CD14-positive monocyte (primary cell): Measurements from ENCODE around the gene PSD. TPM values are rescaled to one million over a fixed set of nuclear protein-coding genes. Genes with fewer than 3 reads are reported as not detected.
A peak's percentile ranks its signal among the peaks of the same experiment; 100 is the strongest.

Source experiments
- DNase-seq, 3 donors: peaks; one replicate each; pipeline ENCODE4 v3.0.0-alpha.2; 2011 to 2022
- H2AFZ ChIP-seq: 2 replicates; pipeline ENCODE4 v1.6.0; 2012; ENCODE audit warnings: mild to moderate bottlenecking, low read depth, low read length, inconsistent platforms; ENCODE audit not compliant: insufficient read depth, poor library complexity, severe bottlenecking
- H3K27ac ChIP-seq, 2 donors: 1 replicate in 1 of 2; 2 replicates in 1 of 2; pipeline ENCODE4 v1.5.1; 2012 to 2013; ENCODE audit warnings: low read length in 2 of 2, control low read depth in 1 of 2, inconsistent platforms in 1 of 2, low read depth in 1 of 2, mild to moderate bottlenecking in 1 of 2
- H3K27me3 ChIP-seq, 2 donors: one replicate each; pipeline versions ENCODE4 v1.6.0 to v1.6.1; 2011 to 2013; ENCODE audit warnings: low read length in 2 of 2; ENCODE audit not compliant: control insufficient read depth in 2 of 2, insufficient read depth in 2 of 2
- H3K36me3 ChIP-seq, 2 donors: replicated peaks in 1 of 2; 1 replicate in 1 of 2; 2 replicates in 1 of 2; pipeline versions ENCODE4 v1.5.1 to v1.6.1; 2012 to 2013; ENCODE audit warnings: low read length in 2 of 2, control low read depth in 1 of 2, inconsistent platforms in 1 of 2, mild to moderate bottlenecking in 1 of 2; ENCODE audit not compliant: insufficient read depth in 2 of 2, control insufficient read depth in 1 of 2
- H3K4me1 ChIP-seq, 2 donors: 1 replicate in 1 of 2; 2 replicates in 1 of 2; pipeline versions ENCODE4 v1.5.1 to v1.6.1; 2012 to 2013; ENCODE audit warnings: low read length in 2 of 2, control low read depth in 1 of 2, inconsistent platforms in 1 of 2, mild to moderate bottlenecking in 1 of 2, moderate library complexity in 1 of 2; ENCODE audit not compliant: insufficient read depth in 2 of 2, control insufficient read depth in 1 of 2
- H3K4me2 ChIP-seq: replicated peaks from 2 replicates; pipeline ENCODE3; 2012; ENCODE audit warnings: low read length, moderate library complexity, mild to moderate bottlenecking; ENCODE audit not compliant: poor library complexity, severe bottlenecking; ENCODE audit errors: extremely low read depth
- H3K4me3 ChIP-seq, 3 experiments: fragments of 200-600 bp in 1 of 3; sonication (generic) in 1 of 3; replicated peaks in 1 of 3; 1 replicate in 2 of 3; 2 replicates in 1 of 3; pipeline ENCODE4 v1.5.1; 2011 to 2013; ENCODE audit warnings: low read length in 3 of 3, mild to moderate bottlenecking in 3 of 3, control low read depth in 2 of 3, low read depth in 2 of 3, inconsistent platforms in 1 of 3, moderate library complexity in 1 of 3
- H3K79me2 ChIP-seq: 2 replicates; pipeline ENCODE4 v1.6.0; 2012; ENCODE audit warnings: mild to moderate bottlenecking, control low read depth, inconsistent platforms, low read length, moderate library complexity; ENCODE audit not compliant: insufficient read depth
- H3K9ac ChIP-seq: 2 replicates; pipeline ENCODE4 v1.6.0; 2017; ENCODE audit warnings: low read length, mild to moderate bottlenecking; ENCODE audit not compliant: insufficient read depth, poor library complexity, severe bottlenecking
- H3K9me3 ChIP-seq, 2 donors: replicated peaks in 1 of 2; 1 replicate in 1 of 2; 2 replicates in 1 of 2; pipeline versions ENCODE4 v1.5.1 to v1.6.1; 2012 to 2013; ENCODE audit warnings: low read length in 2 of 2, control low read depth in 1 of 2; ENCODE audit not compliant: control insufficient read depth in 1 of 2, insufficient read depth in 1 of 2
- H4K20me1 ChIP-seq: 2 replicates; pipeline ENCODE4 v1.6.0; 2012; ENCODE audit warnings: mild to moderate bottlenecking, low read length, control low read depth, moderate library complexity; ENCODE audit not compliant: insufficient read depth
- H3K27ac Mint-ChIP-seq, 7 donors: one replicate each; pipeline ENCODE4 v1.8.0; 2020; ENCODE audit warnings: mild to moderate bottlenecking in 7 of 7, mixed read lengths in 7 of 7, moderate library complexity in 6 of 7, inconsistent platforms in 2 of 7
- H3K27me3 Mint-ChIP-seq, 3 donors: one replicate each; pipeline ENCODE4 v1.8.0; 2021 to 2022; ENCODE audit warnings: low read depth in 3 of 3, mild to moderate bottlenecking in 3 of 3, mixed read lengths in 3 of 3, moderate library complexity in 3 of 3, inconsistent platforms in 1 of 3
- H3K36me3 Mint-ChIP-seq, 2 donors: one replicate each; pipeline ENCODE4 v1.8.0; 2020; ENCODE audit warnings: mixed read lengths in 2 of 2, inconsistent platforms in 1 of 2, mild to moderate bottlenecking in 1 of 2
- H3K4me1 Mint-ChIP-seq: one replicate; pipeline ENCODE4 v1.8.0; 2020; ENCODE audit warnings: mild to moderate bottlenecking, mixed read lengths
- H3K4me3 Mint-ChIP-seq, 2 donors: one replicate each; pipeline ENCODE4 v1.8.0; 2020; ENCODE audit warnings: mild to moderate bottlenecking in 2 of 2, mixed read lengths in 2 of 2, moderate library complexity in 1 of 2
- H3K9me3 Mint-ChIP-seq, 7 donors: one replicate each; pipeline ENCODE4 v1.8.0; 2020 to 2022; ENCODE audit warnings: mixed read lengths in 7 of 7, mild to moderate bottlenecking in 6 of 7, moderate library complexity in 6 of 7, inconsistent platforms in 2 of 7
- CTCF ChIP-seq: fragments of 200-600 bp; IDR thresholded peaks from one replicate; pipeline ENCODE4 v1.8.0; 2022; ENCODE audit warnings: antibody characterized with exemption, mild to moderate bottlenecking
- WGBS: methylation state at CpG from one replicate; pipeline ENCODE4 v1.1.5; 2013; ENCODE audit warnings: missing lambda C conversion rate; ENCODE audit not compliant: insufficient coverage; 5-methylcytosine and 5-hydroxymethylcytosine counted together
- intact Hi-C, 2 donors: fragments of 100-400 bp; cut with micrococcal nuclease; formaldehyde crosslinking; loops; one replicate each; pipeline versions ENCODE4 v1.15.0 to v1.15.1; 2023
- polyA plus RNA-seq, 3 donors: library from polyadenylated mRNA; depleted of rRNA in 1 of 3; unstranded in 2 of 3; stranded (reverse) in 1 of 3; fragments of 300-500 nt in 2 of 3; fragments of >200 nt in 1 of 3; fragmentation: Illumina TruSeq in 2 of 3; gene quantifications; 1 replicate in 2 of 3; 2 replicates in 1 of 3; pipeline ENCODE4 v1.2.3, GENCODE V29; 2012 to 2021

Gene PSD
- polyA plus RNA-seq, 3 donors: 0.27 to 1.5 (median 1.1) TPM

GRCh38 chr10:102425444-102425843 is 6.9 kb upstream of the PSD start:
- Histone ChIP-seq H3K4me1 (peaks cover 19 to 24% of the 10 kb centered on the region in 2 donors), H3K79me2 (peaks cover 18% of the 10 kb centered on the region), H3K36me3 (peaks cover 21 to 22% of the 10 kb centered on the region in 2 donors), H3K27ac (no peak overlapping the region), H3K27me3 (no peaks in the 10 kb centered on the region), H3K9me3 (no peaks in the 10 kb centered on the region), H2AFZ (no peak overlapping the region), H3K4me3 (no peak overlapping the region), H3K9ac (no peak overlapping the region), H3K4me2 (no peak overlapping the region), H4K20me1 (peaks cover 31% of the 10 kb centered on the region)
- DNase-seq: no peak
- Mint-ChIP-seq H3K27me3 (no peaks in the 10 kb centered on the region), H3K27ac (no peak overlapping the region), H3K4me1 (peaks cover 17% of the 10 kb centered on the region), H3K36me3 (peaks cover 30 to 38% of the 10 kb centered on the region in 2 donors), H3K4me3 (no peak overlapping the region), H3K9me3 (no peaks in the 10 kb centered on the region)
- WGBS: 100% methylated on average over 1 of the region's 1 CpG
- no peak for TF ChIP-seq CTCF
- intact Hi-C loops: no loop called here

- H3K4me2 ChIP-seq: no peak overlapping the region
- H2AFZ ChIP-seq: no peak overlapping the region
- peaks cover 21 to 22% of the 10 kb centered on the region in 2 donors for H3K36me3 ChIP-seq
- peaks cover 31% of the 10 kb centered on the region for H4K20me1 ChIP-seq
- Mint-ChIP-seq H3K27me3 (peaks cover 0 to under 1% (median 0%) of the 10 kb centered on the region in 3 donors), H3K9me3 (no peaks in the 10 kb centered on the region), H3K27ac (peak overlapping the region in 1 of 7 donors; percentile 25), H3K36me3 (peaks cover 30 to 38% of the 10 kb centered on the region in 2 donors), H3K4me1 (peaks cover 23% of the 10 kb centered on the region), H3K4me3 (no peak overlapping the region)
- 100% methylated on average over 4 of the region's 6 CpGs for WGBS
- no peak overlapping the region for H3K27ac ChIP-seq
- H3K4me3 ChIP-seq: no peak overlapping the region
- H3K79me2 ChIP-seq: peaks cover 18% of the 10 kb centered on the region
- H3K27me3 ChIP-seq: no peaks in the 10 kb centered on the region
- H3K4me1 ChIP-seq: peaks cover 24 to 29% of the 10 kb centered on the region in 2 donors
- H3K9me3 ChIP-seq: no peaks in the 10 kb centered on the region
- no peak for TF ChIP-seq CTCF
- no peak overlapping the region for H3K9ac ChIP-seq
- intact Hi-C loops: loop anchor here in 1 of 2 donors (5.0 kb wide), 1 partner anchor 37 kb away; no protein-coding TSS in a partner anchor
- DNase-seq: no peak
These were observed 6.3 kb upstream of the PSD start for GRCh38 chr10:102424916-102425315.
